IMR-90 (cell line): ENCODE measurements around the gene ARMC6. TPM values are rescaled to one million over a fixed set of nuclear protein-coding genes. Genes with fewer than 3 reads are reported as not detected.

Experiments used
- ATAC-seq: fragments of 200-7000 bp; cut with Tn5 transposase; 2 replicates; pipeline ENCODE4 v1.9.1; 2020; ENCODE audit warnings: low read depth, mild to moderate bottlenecking, moderate library complexity
- BruUV-seq: library from RNA; stranded (reverse); fragments of 400-500 nt; replicated peaks from 2 replicates; lab custom pipeline; 2021; lab: Mats Ljungman, UMichigan
- CTCF ChIA-PET: fragments of 300-600 bp; formaldehyde crosslinking; extraction: SDS; loops from one replicate; lab custom pipeline; 2021; ENCODE audit warnings: antibody characterized with exemption; lab: Yijun Ruan, JAX
- POLR2A ChIA-PET: fragments of 300-600 bp; sonication (Branson Sonifier 250); formaldehyde crosslinking; loops from one replicate; lab custom pipeline; 2022; ENCODE audit warnings: antibody characterized with exemption; ENCODE audit not compliant: unreplicated experiment; lab: Charles Lee
- DNase-seq: peaks from one replicate; pipeline ENCODE4 v3.0.0; 2013
- H2AFZ ChIP-seq: replicated peaks from 2 replicates; pipeline ENCODE3; 2013; ENCODE audit warnings: low read length, mild to moderate bottlenecking; ENCODE audit not compliant: poor library complexity
- H2AK5ac ChIP-seq: 2 replicates; pipeline ENCODE4 v1.6.1; 2013; ENCODE audit warnings: low read depth, low read length, inconsistent platforms
- H2AK9ac ChIP-seq: replicated peaks from 2 replicates; pipeline ENCODE3; 2013; ENCODE audit warnings: mild to moderate bottlenecking, low read depth, low read length, moderate library complexity; ENCODE audit not compliant: poor library complexity
- H2BK120ac ChIP-seq: 2 replicates; pipeline ENCODE4 v1.6.1; 2013; ENCODE audit warnings: low read depth, low read length, inconsistent platforms
- H2BK15ac ChIP-seq: 3 replicates; pipeline ENCODE4 v1.6.1; 2013; ENCODE audit warnings: low read depth, low read length, inconsistent platforms
- H2BK20ac ChIP-seq: 2 replicates; pipeline ENCODE4 v1.6.1; 2013; ENCODE audit warnings: low read depth, mild to moderate bottlenecking, inconsistent platforms, low read length, moderate library complexity
- H2BK5ac ChIP-seq: 2 replicates; pipeline ENCODE4 v1.6.1; 2013; ENCODE audit warnings: mild to moderate bottlenecking, low read depth, low read length, inconsistent platforms; ENCODE audit not compliant: poor library complexity, severe bottlenecking
- H3K14ac ChIP-seq: replicated peaks from 2 replicates; pipeline ENCODE4 v1.6.1; 2013; ENCODE audit warnings: low read depth, low read length, inconsistent platforms
- H3K18ac ChIP-seq: 2 replicates; pipeline ENCODE4 v1.6.1; 2013; ENCODE audit warnings: low read depth, low read length, control low read depth
- H3K23ac ChIP-seq: 2 replicates; pipeline ENCODE4 v1.6.1; 2013; ENCODE audit warnings: low read depth, low read length, inconsistent platforms
- H3K27ac ChIP-seq: 2 replicates; pipeline ENCODE4 v1.5.1; 2013; ENCODE audit warnings: mild to moderate bottlenecking, control low read depth, low read length; ENCODE audit not compliant: insufficient read depth
- H3K27me3 ChIP-seq: 2 replicates; pipeline ENCODE4 v1.6.1; 2013; ENCODE audit warnings: low read length; ENCODE audit not compliant: control insufficient read depth, insufficient read depth
- H3K36me3 ChIP-seq: 2 replicates; pipeline ENCODE4 v1.6.1; 2013; ENCODE audit warnings: low read length, mixed read lengths; ENCODE audit not compliant: control insufficient read depth, insufficient read depth
- H3K4ac ChIP-seq: 2 replicates; pipeline ENCODE4 v1.6.1; 2013; ENCODE audit warnings: low read depth, low read length, inconsistent platforms
- H3K4me1 ChIP-seq: 2 replicates; pipeline ENCODE4 v1.6.1; 2013; ENCODE audit warnings: low read length, mixed read lengths; ENCODE audit not compliant: control insufficient read depth, insufficient read depth
- H3K4me2 ChIP-seq: 2 replicates; pipeline ENCODE4 v1.6.1; 2013; ENCODE audit warnings: low read depth, mild to moderate bottlenecking, control low read depth, low read length, moderate library complexity
- H3K4me3 ChIP-seq: 2 replicates; pipeline ENCODE4 v1.5.1; 2013; ENCODE audit warnings: low read depth, mild to moderate bottlenecking, control low read depth, low read length, moderate library complexity; ENCODE audit not compliant: insufficient read depth
- H3K56ac ChIP-seq: 2 replicates; pipeline ENCODE4 v1.6.1; 2013; ENCODE audit warnings: low read length, inconsistent platforms; ENCODE audit not compliant: insufficient read depth; ENCODE audit errors: extremely low read depth
- H3K79me1 ChIP-seq, 2 experiments: 2 replicates each; pipeline ENCODE4 v1.6.1; 2013; ENCODE audit warnings: low read length in 2 of 2, inconsistent platforms in 1 of 2, low read depth in 1 of 2
- H3K9ac ChIP-seq: 2 replicates; pipeline ENCODE4 v1.6.1; 2013; ENCODE audit warnings: low read depth, low read length, control low read depth
- H3K9me1 ChIP-seq: 2 replicates; pipeline ENCODE4 v1.6.1; 2013; ENCODE audit warnings: low read length, inconsistent platforms; ENCODE audit not compliant: insufficient read depth
- H3K9me3 ChIP-seq: 2 replicates; pipeline ENCODE4 v1.6.1; 2013; ENCODE audit warnings: low read length; ENCODE audit not compliant: control insufficient read depth, insufficient read depth
- H4K20me1 ChIP-seq: 2 replicates; pipeline ENCODE4 v1.6.1; 2013; ENCODE audit warnings: low read length, inconsistent platforms; ENCODE audit not compliant: insufficient read depth
- H4K5ac ChIP-seq: 2 replicates; pipeline ENCODE4 v1.6.1; 2013; ENCODE audit warnings: mild to moderate bottlenecking, low read depth, low read length, control low read depth
- H4K8ac ChIP-seq, 2 experiments: 2 replicates each; pipeline ENCODE4 v1.6.1; 2013; ENCODE audit warnings: low read depth in 2 of 2, low read length in 2 of 2, control low read depth in 1 of 2, inconsistent platforms in 1 of 2
- H4K91ac ChIP-seq: 2 replicates; pipeline ENCODE4 v1.6.1; 2013; ENCODE audit warnings: low read depth, low read length, inconsistent platforms; ENCODE audit not compliant: insufficient read depth
- RAD21 ChIP-seq: IDR thresholded peaks from 2 replicates; pipeline ENCODE4 v1.6.1; 2012; ENCODE audit warnings: low read length, improper control_type of control experiment
- WGBS, 2 experiments: methylation state at CpG; one replicate each; pipeline versions ENCODE4 v1.1.5 to v1.1.7; 2013; ENCODE audit warnings: missing lambda C conversion rate in 2 of 2; ENCODE audit not compliant: insufficient read length in 1 of 2; ENCODE audit errors: extremely low coverage in 2 of 2; 5-methylcytosine and 5-hydroxymethylcytosine counted together
- dilution Hi-C: fragments of 300-500 bp; cut with HindIII; formaldehyde crosslinking; loops from one replicate; pipeline ENCODE4 v1.14.3; 2018; ENCODE audit warnings: low sequenced_read_pairs; ENCODE audit not compliant: unreplicated experiment
- in situ Hi-C: fragments of 300-500 bp; cut with MboI; formaldehyde crosslinking; loops from 3 replicates; pipeline ENCODE4 v1.14.3; 2019; ENCODE audit warnings: low sequenced_read_pairs, inconsistent platforms, mixed read lengths
- intact Hi-C: fragments of 100-400 bp; cut with micrococcal nuclease; formaldehyde crosslinking; loops from 2 replicates; pipeline ENCODE4 v1.10.0; 2022
- polyA plus RNA-seq, 3 experiments: library from polyadenylated mRNA; depleted of rRNA; stranded (reverse); fragments of >200 nt; gene quantifications; 2 replicates each; pipeline ENCODE4 v1.2.3, GENCODE V29; 2012; ENCODE audit warnings: low replicate concordance in 1 of 3
- total RNA-seq: library from RNA; depleted of rRNA; stranded (reverse); fragments of >200 nt; gene quantifications from 2 replicates; pipeline ENCODE4 v1.2.3, GENCODE V29; 2012
- TF ChIP-seq, protein P1 (sequence below): fragments of 150-350 bp; IDR thresholded peaks from 2 replicates; pipeline ENCODE4 v1.6.1; 2016; ENCODE audit warnings: low read depth, mild to moderate bottlenecking, low read length, moderate library complexity, borderline replicate concordance

Gene ARMC6
- total and polyA plus RNA-seq, 2 of the 4 experiments (the other 2 are of a cell fraction) = 41.5 to 52.7 TPM

- Histone ChIP-seq H2BK20ac (no peak overlapping the region), H3K4me2 (no peak overlapping the region), H2AFZ (no peak overlapping the region), H4K5ac (no peak overlapping the region), H3K27me3 (no peaks in the 10 kb centered on the region), H2AK5ac (no peak overlapping the region), H4K91ac (no peak overlapping the region), H3K36me3 (peaks cover 1% of the 10 kb centered on the region), H2AK9ac (no peak overlapping the region), H3K9me3 (no peaks in the 10 kb centered on the region), H4K20me1 (0 out of 2 replicates have a peak, but pooled peaks cover 4% of the 10 kb centered on the region), H3K23ac (no peak overlapping the region), H4K8ac (no peak overlapping the region), H2BK120ac (no peak overlapping the region), H3K9ac (no peak overlapping the region), H3K4me1 (no peaks in the 10 kb centered on the region), H3K4me3 (no peak overlapping the region), H2BK15ac (no peak overlapping the region), H3K56ac (no peak overlapping the region), H3K4ac (no peak overlapping the region), H3K14ac (no peak overlapping the region), H3K9me1 (no peaks in the 10 kb centered on the region; the same call in 1 of the 2 replicates), H3K79me1 (peaks cover 3% of the 10 kb centered on the region in 2 experiments; a peak in 2 of 4 replicates), H3K18ac (no peak overlapping the region), H2BK5ac (no peak overlapping the region), H3K27ac (no peak overlapping the region)
- dilution Hi-C loops = no loop called here
- ATAC-seq = no peak
- ChIA-PET POLR2A (no interaction called here), CTCF (no interaction called here)
- TF ChIP-seq, protein P1, sequence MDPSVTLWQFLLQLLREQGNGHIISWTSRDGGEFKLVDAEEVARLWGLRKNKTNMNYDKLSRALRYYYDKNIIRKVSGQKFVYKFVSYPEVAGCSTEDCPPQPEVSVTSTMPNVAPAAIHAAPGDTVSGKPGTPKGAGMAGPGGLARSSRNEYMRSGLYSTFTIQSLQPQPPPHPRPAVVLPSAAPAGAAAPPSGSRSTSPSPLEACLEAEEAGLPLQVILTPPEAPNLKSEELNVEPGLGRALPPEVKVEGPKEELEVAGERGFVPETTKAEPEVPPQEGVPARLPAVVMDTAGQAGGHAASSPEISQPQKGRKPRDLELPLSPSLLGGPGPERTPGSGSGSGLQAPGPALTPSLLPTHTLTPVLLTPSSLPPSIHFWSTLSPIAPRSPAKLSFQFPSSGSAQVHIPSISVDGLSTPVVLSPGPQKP = no peak
- TF ChIP-seq RAD21 = no peak
- no TSS peak for BruUV-seq
- DNase-seq = peak; percentile 50
- in situ Hi-C loops = no loop called here
- intact Hi-C loops = no loop called here
- 60% methylated on average over 1 of the region's 16 CpGs; no CpG with 5 or more reads in 1 of the 2 experiments for whole genome bisulfite sequencing, 2 experiments
Observed at GRCh38 chr19:19081642-19082151, 48.3 kb downstream of the ARMC6 start.
